Measurements from ENCODE around the gene ACSL6.

Gene ACSL6

DNA sequence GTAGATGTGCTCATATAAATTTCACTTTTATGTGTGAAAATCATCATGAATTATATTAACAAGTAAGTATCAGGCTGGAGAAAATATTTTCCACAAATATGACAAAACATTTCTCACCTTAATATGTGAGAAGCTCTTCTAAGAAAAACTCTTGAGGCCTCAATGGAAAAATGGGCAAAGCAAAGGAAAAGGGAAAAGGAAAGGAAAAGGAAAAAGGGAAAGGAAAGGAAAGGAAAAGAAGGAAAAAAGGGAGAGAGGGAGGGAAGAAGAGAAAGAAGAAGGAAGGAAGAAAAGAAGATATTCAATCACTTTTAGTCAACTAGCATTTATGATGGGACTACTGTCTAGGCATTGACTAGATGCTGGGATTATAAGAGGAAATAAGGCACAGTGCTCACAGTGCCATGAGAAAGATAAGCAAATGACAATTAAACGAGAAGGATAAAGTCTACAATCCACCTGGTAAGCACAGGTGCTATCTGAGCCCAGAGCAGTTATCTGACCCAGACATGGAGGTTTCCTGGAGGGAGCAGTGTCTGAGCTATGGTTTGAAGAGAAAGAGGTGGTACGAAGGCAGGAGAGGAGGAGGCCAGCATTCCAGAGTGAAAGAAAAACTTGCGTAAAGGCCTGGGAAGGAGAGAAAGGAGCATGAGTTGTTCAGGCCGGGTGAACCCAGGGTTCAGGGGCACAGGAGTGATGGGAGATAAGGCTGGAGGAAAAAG lies 18.3 kb upstream of the ACSL6 start:
- TF ChIP-seq, protein P1, sequence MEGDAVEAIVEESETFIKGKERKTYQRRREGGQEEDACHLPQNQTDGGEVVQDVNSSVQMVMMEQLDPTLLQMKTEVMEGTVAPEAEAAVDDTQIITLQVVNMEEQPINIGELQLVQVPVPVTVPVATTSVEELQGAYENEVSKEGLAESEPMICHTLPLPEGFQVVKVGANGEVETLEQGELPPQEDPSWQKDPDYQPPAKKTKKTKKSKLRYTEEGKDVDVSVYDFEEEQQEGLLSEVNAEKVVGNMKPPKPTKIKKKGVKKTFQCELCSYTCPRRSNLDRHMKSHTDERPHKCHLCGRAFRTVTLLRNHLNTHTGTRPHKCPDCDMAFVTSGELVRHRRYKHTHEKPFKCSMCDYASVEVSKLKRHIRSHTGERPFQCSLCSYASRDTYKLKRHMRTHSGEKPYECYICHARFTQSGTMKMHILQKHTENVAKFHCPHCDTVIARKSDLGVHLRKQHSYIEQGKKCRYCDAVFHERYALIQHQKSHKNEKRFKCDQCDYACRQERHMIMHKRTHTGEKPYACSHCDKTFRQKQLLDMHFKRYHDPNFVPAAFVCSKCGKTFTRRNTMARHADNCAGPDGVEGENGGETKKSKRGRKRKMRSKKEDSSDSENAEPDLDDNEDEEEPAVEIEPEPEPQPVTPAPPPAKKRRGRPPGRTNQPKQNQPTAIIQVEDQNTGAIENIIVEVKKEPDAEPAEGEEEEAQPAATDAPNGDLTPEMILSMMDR (IDR thresholded peaks at IDR 0.05; ENCODE audit: low read depth, low read length, missing control alignments) = no peak
- H3K4me3 ChIP-seq (replicated peaks; ENCODE audit: low read depth, low read length) = no peak overlapping the region
- no peak for DNase-seq (ENCODE audit: extremely low read depth, low read depth)

GRCh38 chr5:132027027-132027426 lies 15.6 kb upstream of the ACSL6 start:
- no peak for DNase-seq (ENCODE audit: extremely low read depth, low read depth)
- TF ChIP-seq, protein P1 (IDR thresholded peaks at IDR 0.05; ENCODE audit: low read depth, low read length, missing control alignments) = no peak

GRCh38 chr5:132026516-132027008 lies 15.1 kb upstream of the ACSL6 start:
- H3K4me3 ChIP-seq (replicated peaks; ENCODE audit: low read depth, low read length) = no peak overlapping the region
- no peak for DNase-seq (ENCODE audit: extremely low read depth, low read depth)
- TF ChIP-seq, protein P1 (IDR thresholded peaks at IDR 0.05; ENCODE audit: low read depth, low read length, missing control alignments) = no peak

More at GRCh38 chr5:132027027-132027426, 15.6 kb upstream of the ACSL6 start:
- H3K4me3 ChIP-seq (replicated peaks; ENCODE audit: low read depth, low read length) = no peak overlapping the region

DNA sequence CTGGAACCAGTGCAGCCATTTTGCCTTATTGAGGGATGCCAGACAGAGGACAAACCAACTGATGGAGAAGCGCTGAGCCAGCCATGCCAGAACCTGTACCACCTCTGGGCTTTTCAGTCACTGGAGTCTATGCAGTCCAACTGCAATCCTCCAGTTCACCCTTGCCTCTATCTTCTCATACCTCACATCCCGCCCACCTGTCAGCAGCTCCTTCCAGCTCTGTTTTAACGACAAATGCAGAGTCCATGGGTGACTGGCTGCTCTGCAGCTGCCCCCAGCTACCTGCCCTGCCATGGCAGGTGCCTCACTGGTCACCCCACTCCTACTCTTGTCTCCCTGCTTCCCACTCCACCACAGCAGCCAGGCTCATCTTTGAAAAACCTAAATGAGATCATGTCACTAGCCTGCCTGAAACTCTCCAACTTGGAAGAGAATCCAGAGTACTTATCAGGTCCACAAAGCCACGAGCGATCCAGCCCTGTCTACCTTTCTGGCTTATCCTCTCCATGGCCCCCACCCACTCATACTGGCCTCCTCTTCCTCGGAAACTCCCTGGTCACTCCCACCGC lies 14.0 kb upstream of the ACSL6 start:
- no peak for DNase-seq (ENCODE audit: extremely low read depth, low read depth)
- no peak overlapping the region for H3K4me3 ChIP-seq (replicated peaks; ENCODE audit: low read depth, low read length)
- TF ChIP-seq, protein P1 (IDR thresholded peaks at IDR 0.05; ENCODE audit: low read depth, low read length, missing control alignments) = no peak

DNA sequence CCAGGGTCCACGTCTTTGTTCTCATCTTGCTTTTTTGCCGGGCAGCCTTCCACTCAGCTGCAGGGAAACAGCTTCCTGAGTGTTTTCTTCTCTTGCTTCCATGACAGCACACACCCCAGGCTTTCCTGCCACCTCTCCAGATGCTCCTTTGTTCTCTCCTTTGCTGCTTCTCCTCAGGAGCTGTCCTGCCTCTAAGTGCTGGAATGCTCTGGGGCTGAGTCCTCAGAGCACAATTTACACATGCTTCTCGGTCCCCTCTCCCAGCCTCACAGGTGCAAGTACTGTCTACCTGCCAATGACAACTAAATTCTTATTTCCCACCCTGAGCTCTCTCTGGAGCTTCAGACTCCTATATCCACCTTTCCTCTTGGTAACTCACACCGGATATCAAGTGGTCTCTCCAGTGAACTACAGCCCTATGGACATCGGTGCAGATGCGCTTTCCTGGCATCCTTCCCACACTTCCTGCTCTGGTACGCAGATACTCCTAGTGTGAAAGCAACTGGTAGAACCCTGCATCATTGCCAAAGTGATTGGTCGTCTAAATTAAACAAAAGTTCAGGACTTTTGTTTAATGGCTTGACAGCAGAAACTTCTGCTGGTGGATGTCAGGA lies 13.4 kb upstream of the ACSL6 start:
- H3K4me3 ChIP-seq (replicated peaks; ENCODE audit: low read depth, low read length) = no peak overlapping the region
- DNase-seq (ENCODE audit: extremely low read depth, low read depth) = no peak
- TF ChIP-seq, protein P1 (IDR thresholded peaks at IDR 0.05; ENCODE audit: low read depth, low read length, missing control alignments) = no peak

- no peak overlapping the region for H3K4me3 ChIP-seq (replicated peaks; ENCODE audit: low read depth, low read length)
- TF ChIP-seq, protein P1 (IDR thresholded peaks at IDR 0.05; ENCODE audit: low read depth, low read length, missing control alignments) = no peak
- DNase-seq (ENCODE audit: extremely low read depth, low read depth) = no peak
Observed at GRCh38 chr5:132024117-132024435, 12.6 kb upstream of the ACSL6 start.

Data from HFF-Myc (cell line).